Right atrium auricular region (tissue), 2 donors: Measurements from ENCODE around the gene NGFR. TPM values are rescaled to one million over a fixed set of nuclear protein-coding genes. Genes with fewer than 3 reads are reported as not detected.
A peak's percentile ranks its signal among the peaks of the same experiment; 100 is the strongest.

Experiments
- DNase-seq: peaks from one replicate; pipeline ENCODE4 v3.0.0-alpha.2; 2019; ENCODE audit warnings: low spot score
- H3K27ac ChIP-seq, 2 donors: fragments of 200-600 bp; sonication (generic); 1 replicate in 1 of 2; 2 replicates in 1 of 2; pipeline ENCODE4 v1.5.1; 2016 to 2019
- H3K27me3 ChIP-seq, 2 donors: fragments of 200-600 bp; sonication (generic); one replicate each; pipeline versions ENCODE4 v1.5.1 to v1.6.0; 2017 to 2019
- H3K36me3 ChIP-seq: fragments of 200-600 bp; sonication (generic); one replicate; pipeline ENCODE4 v1.5.1; 2016
- H3K4me1 ChIP-seq, 2 donors: fragments of 200-600 bp; sonication (generic); one replicate each; pipeline versions ENCODE4 v1.5.1 to v1.6.0; 2017 to 2019
- H3K4me3 ChIP-seq, 2 donors: fragments of 200-600 bp; sonication (generic); 1 replicate in 1 of 2; 2 replicates in 1 of 2; pipeline ENCODE4 v1.5.1; 2017 to 2019; ENCODE audit warnings: mild to moderate bottlenecking in 1 of 2, moderate library complexity in 1 of 2
- H3K9me3 ChIP-seq, 2 donors: fragments of 200-600 bp; sonication (generic); one replicate each; pipeline ENCODE4 v1.5.1; 2019
- CTCF ChIP-seq, 2 donors: fragments of 200-600 bp; sonication (generic); IDR thresholded peaks; one replicate each; pipeline ENCODE4 v1.5.1; 2019; ENCODE audit warnings: antibody characterized with exemption in 2 of 2
- total RNA-seq, 2 donors: library from RNA; depleted of rRNA; stranded (reverse); fragments of >200 nt; gene quantifications; one replicate each; pipeline ENCODE4 v1.1.0, GENCODE V29; 2016

The NGFR gene
- total RNA-seq, 2 donors from 2014 or later = 13.9 to 16.7 TPM

- no peaks in the 10 kb centered on the region for H3K36me3 ChIP-seq
- peaks cover 0 to 9% of the 10 kb centered on the region in 2 donors for H3K9me3 ChIP-seq
- peaks cover 0 to 8% of the 10 kb centered on the region in 2 donors for H3K4me1 ChIP-seq
- no peaks in the 10 kb centered on the region for H3K27me3 ChIP-seq
- H3K4me3 ChIP-seq = no peak overlapping the region
- no peak overlapping the region for H3K27ac ChIP-seq
- TF ChIP-seq CTCF (IDR thresholded peaks at IDR 0.05) = no peak
- DNase-seq = no peak
Observed at GRCh38 chr17:49465331-49465903, 29.7 kb upstream of the NGFR start.

GRCh38 chr17:49466436-49466835, 28.7 kb upstream of the NGFR start:
- no peaks in the 10 kb centered on the region for H3K27me3 ChIP-seq
- DNase-seq = no peak
- H3K9me3 ChIP-seq = peaks cover 0 to 9% of the 10 kb centered on the region in 2 donors
- no peak overlapping the region for H3K27ac ChIP-seq
- no peak for TF ChIP-seq CTCF (IDR thresholded peaks at IDR 0.05)
- no peak overlapping the region for H3K4me3 ChIP-seq
- H3K36me3 ChIP-seq = no peaks in the 10 kb centered on the region
- H3K4me1 ChIP-seq = peaks cover 0 to 18% of the 10 kb centered on the region in 2 donors

- no peak for TF ChIP-seq CTCF (IDR thresholded peaks at IDR 0.05)
- Histone ChIP-seq H3K36me3 (no peaks in the 10 kb centered on the region), H3K9me3 (peaks cover 0 to 9% of the 10 kb centered on the region in 2 donors), H3K27me3 (no peaks in the 10 kb centered on the region), H3K4me3 (no peak overlapping the region), H3K4me1 (peaks cover 0 to 26% of the 10 kb centered on the region in 2 donors), H3K27ac (no peak overlapping the region)
- no peak for DNase-seq
Observed at GRCh38 chr17:49467175-49467574, 27.9 kb upstream of the NGFR start.

GRCh38 chr17:49468811-49469385, 26.2 kb upstream of the NGFR start:
- peaks cover 0 to 4% of the 10 kb centered on the region in 2 donors for H3K9me3 ChIP-seq
- no peaks in the 10 kb centered on the region for H3K36me3 ChIP-seq
- no peak for TF ChIP-seq CTCF (IDR thresholded peaks at IDR 0.05)
- no peak for DNase-seq
- H3K4me3 ChIP-seq = no peak overlapping the region
- H3K27me3 ChIP-seq = no peaks in the 10 kb centered on the region
- H3K27ac ChIP-seq = no peak overlapping the region
- H3K4me1 ChIP-seq = peaks cover 0 to 27% of the 10 kb centered on the region in 2 donors

GRCh38 chr17:49469831-49470810, 25.0 kb upstream of the NGFR start:
- Histone ChIP-seq H3K9me3 (no peaks in the 10 kb centered on the region), H3K4me1 (peaks cover 0 to 27% of the 10 kb centered on the region in 2 donors), H3K27me3 (no peaks in the 10 kb centered on the region), H3K4me3 (peak overlapping the region; percentile 6 to 36), H3K27ac (peak overlapping the region in 1 of 2 donors; percentile 29), H3K36me3 (no peaks in the 10 kb centered on the region)
- no peak for TF ChIP-seq CTCF (IDR thresholded peaks at IDR 0.05)
- no peak for DNase-seq
